H9 (cell line): ENCODE data around the gene MEDAG. TPM values are rescaled to one million over a fixed set of nuclear protein-coding genes. Genes with fewer than 3 reads are reported as not detected.

Experiments
- DNase-seq: peaks from one replicate; pipeline ENCODE4 v3.0.0-alpha.2; 2017
- H2AFZ ChIP-seq: one replicate; pipeline ENCODE4 v1.6.1; 2013; ENCODE audit warnings: mild to moderate bottlenecking, low read length, control low read depth, moderate library complexity
- H2AK5ac ChIP-seq: 2 replicates; pipeline ENCODE4 v1.6.1; 2013; ENCODE audit warnings: low read length, control low read depth, mixed read lengths; ENCODE audit not compliant: insufficient read length
- H2BK120ac ChIP-seq: one replicate; pipeline ENCODE4 v1.6.1; 2013; ENCODE audit warnings: low read depth, mild to moderate bottlenecking, low read length, control low read depth, inconsistent platforms; ENCODE audit not compliant: poor library complexity, severe bottlenecking
- H2BK12ac ChIP-seq: 2 replicates; pipeline ENCODE4 v1.6.1; 2013; ENCODE audit warnings: low read length, control low read depth, mixed read lengths, low read depth; ENCODE audit not compliant: insufficient read length
- H2BK15ac ChIP-seq: 2 replicates; pipeline ENCODE4 v1.6.1; 2013; ENCODE audit warnings: low read depth, low read length, control low read depth
- H2BK20ac ChIP-seq: one replicate; pipeline ENCODE4 v1.6.1; 2013; ENCODE audit warnings: low read depth, mild to moderate bottlenecking, low read length, control low read depth, inconsistent platforms; ENCODE audit not compliant: poor library complexity, severe bottlenecking
- H2BK5ac ChIP-seq: 2 replicates; pipeline ENCODE4 v1.6.1; 2013; ENCODE audit warnings: low read length, control low read depth, mixed read lengths; ENCODE audit not compliant: insufficient read length
- H3K14ac ChIP-seq: 2 replicates; pipeline ENCODE4 v1.6.1; 2013; ENCODE audit warnings: low read length, control low read depth; ENCODE audit not compliant: insufficient read depth
- H3K18ac ChIP-seq: 2 replicates; pipeline ENCODE4 v1.6.1; 2013; ENCODE audit warnings: low read depth, mild to moderate bottlenecking, mixed read lengths, low read length, control low read depth; ENCODE audit not compliant: insufficient read length
- H3K23ac ChIP-seq: 2 replicates; pipeline ENCODE4 v1.6.1; 2013; ENCODE audit warnings: low read length, control low read depth, mixed read lengths, low read depth; ENCODE audit not compliant: insufficient read length
- H3K23me2 ChIP-seq: 2 replicates; pipeline ENCODE4 v1.6.1; 2013; ENCODE audit warnings: low read depth, mild to moderate bottlenecking, mixed read lengths, low read length, control low read depth; ENCODE audit not compliant: insufficient read length, poor library complexity, severe bottlenecking
- H3K27ac ChIP-seq: 2 replicates; pipeline ENCODE4 v1.5.1; 2013; ENCODE audit warnings: low read length, control low read depth, mixed read lengths, low read depth; ENCODE audit not compliant: insufficient read length
- H3K27me3 ChIP-seq: 2 replicates; pipeline ENCODE4 v1.6.1; 2013; ENCODE audit warnings: low read length, control low read depth, inconsistent platforms; ENCODE audit not compliant: insufficient read depth
- H3K4ac ChIP-seq: 2 replicates; pipeline ENCODE4 v1.6.1; 2013; ENCODE audit warnings: low read depth, mild to moderate bottlenecking, control low read depth, inconsistent platforms, low read length, moderate library complexity
- H3K4me1 ChIP-seq: 2 replicates; pipeline ENCODE4 v1.6.1; 2013; ENCODE audit warnings: low read length, control low read depth, inconsistent platforms; ENCODE audit not compliant: insufficient read depth
- H3K4me2 ChIP-seq: 2 replicates; pipeline ENCODE4 v1.6.1; 2013; ENCODE audit warnings: low read length, control low read depth, mixed read lengths; ENCODE audit not compliant: insufficient read length, insufficient read depth
- H3K56ac ChIP-seq: 2 replicates; pipeline ENCODE4 v1.6.1; 2013; ENCODE audit warnings: low read depth, mild to moderate bottlenecking, mixed read lengths, low read length, control low read depth; ENCODE audit not compliant: insufficient read length
- H3K79me1 ChIP-seq: 2 replicates; pipeline ENCODE4 v1.6.1; 2013; ENCODE audit warnings: low read depth, mild to moderate bottlenecking, moderate library complexity, low read length, control low read depth, inconsistent platforms; ENCODE audit not compliant: insufficient read depth, poor library complexity, severe bottlenecking
- H3K79me2 ChIP-seq: 2 replicates; pipeline ENCODE4 v1.6.1; 2013; ENCODE audit warnings: low read length, control low read depth, inconsistent platforms; ENCODE audit not compliant: insufficient read depth
- H3K9ac ChIP-seq: 2 replicates; pipeline ENCODE4 v1.6.1; 2013; ENCODE audit warnings: low read length, control low read depth, mixed read lengths; ENCODE audit not compliant: insufficient read length; ENCODE audit errors: extremely low read depth
- H3K9me3 ChIP-seq: one replicate; pipeline ENCODE4 v1.6.1; 2013; ENCODE audit warnings: low read depth, low read length, inconsistent platforms; ENCODE audit not compliant: control insufficient read depth
- H3T11ph ChIP-seq: one replicate; pipeline ENCODE4 v1.6.1; 2013; ENCODE audit warnings: mild to moderate bottlenecking, low read length, control low read depth, inconsistent platforms
- H4K20me1 ChIP-seq: one replicate; pipeline ENCODE4 v1.6.1; 2013; ENCODE audit not compliant: control insufficient read depth, insufficient read length, insufficient read depth
- H4K5ac ChIP-seq: 2 replicates; pipeline ENCODE4 v1.6.1; 2013; ENCODE audit warnings: low read depth, mild to moderate bottlenecking, mixed read lengths, low read length, control low read depth; ENCODE audit not compliant: insufficient read length
- H4K8ac ChIP-seq: replicated peaks from 2 replicates; pipeline ENCODE4 v1.6.1; 2013; ENCODE audit warnings: low read length, control low read depth, mixed read lengths, low read depth; ENCODE audit not compliant: insufficient read length
- H4K91ac ChIP-seq: 2 replicates; pipeline ENCODE4 v1.6.1; 2013; ENCODE audit warnings: low read depth, mild to moderate bottlenecking, moderate library complexity, mixed read lengths, low read length, control low read depth; ENCODE audit not compliant: insufficient read length
- H3K27ac Mint-ChIP-seq, 3 experiments: 2 replicates in 2 of 3; 3 replicates in 1 of 3; pipeline ENCODE4 v1.8.0; 2020 to 2021; ENCODE audit warnings: mixed read lengths in 3 of 3, mild to moderate bottlenecking in 1 of 3, moderate library complexity in 1 of 3
- H3K27me3 Mint-ChIP-seq: 2 replicates; pipeline ENCODE4 v1.8.0; 2021; ENCODE audit warnings: low read depth, mild to moderate bottlenecking, moderate library complexity, mixed read lengths
- H3K36me3 Mint-ChIP-seq, 3 experiments: 2 replicates in 2 of 3; 3 replicates in 1 of 3; pipeline ENCODE4 v1.8.0; 2020 to 2021; ENCODE audit warnings: low read depth in 3 of 3, mixed read lengths in 3 of 3; ENCODE audit not compliant: insufficient read depth in 1 of 3
- H3K4me1 Mint-ChIP-seq, 2 experiments: 2 replicates each; pipeline ENCODE4 v1.8.0; 2020; ENCODE audit warnings: mixed read lengths in 2 of 2
- H3K4me3 Mint-ChIP-seq, 2 experiments: 2 replicates in 1 of 2; 3 replicates in 1 of 2; pipeline ENCODE4 v1.8.0; 2020 to 2021; ENCODE audit warnings: mild to moderate bottlenecking in 2 of 2, mixed read lengths in 2 of 2, moderate library complexity in 1 of 2
- H3K9me3 Mint-ChIP-seq, 2 experiments: 2 replicates in 1 of 2; 3 replicates in 1 of 2; pipeline ENCODE4 v1.8.0; 2020; ENCODE audit warnings: mild to moderate bottlenecking in 2 of 2, mixed read lengths in 2 of 2, moderate library complexity in 1 of 2
- CTCF ChIP-seq: fragments of 200-600 bp; sonication (generic); conservative IDR thresholded peaks from 3 replicates; pipeline ENCODE4 v1.8.0; 2021; ENCODE audit warnings: antibody characterized with exemption, mild to moderate bottlenecking
- WGBS: extraction: QIAGEN DNeasy Blood & Tissue Kit; methylation state at CpG from one replicate; pipeline ENCODE4 v1.1.7; 2013; ENCODE audit warnings: missing lambda C conversion rate, low lambda C conversion rate, mixed read lengths; ENCODE audit not compliant: insufficient read length; ENCODE audit errors: extremely low coverage; 5-methylcytosine and 5-hydroxymethylcytosine counted together
- total RNA-seq: library from RNA; stranded (reverse); gene quantifications from 2 replicates; pipeline ENCODE4 v1.2.1, GENCODE V29; 2021

The MEDAG gene
- total RNA-seq, 1 experiment from 2014 or later, result 0.87 TPM

GRCh38 chr13:30869491-30869890, 36.6 kb upstream of the MEDAG start:
- DNase-seq, result no peak

More at GRCh38 chr13:30869491-30869890, 36.6 kb upstream of the MEDAG start:
- H4K20me1 ChIP-seq, result no peaks in the 10 kb centered on the region
- no peak overlapping the region for H3K14ac ChIP-seq
- H3T11ph ChIP-seq, result no peak overlapping the region
- no peak overlapping the region for H4K8ac ChIP-seq
- H3K18ac ChIP-seq, result no peak overlapping the region
- no peak overlapping the region for H4K5ac ChIP-seq
- no CpG with 5 or more reads among the region's 7 CpGs for WGBS
- no peak overlapping the region for H4K91ac ChIP-seq
- no peaks in the 10 kb centered on the region for H3K23me2 ChIP-seq
- H3K27me3 ChIP-seq, result no peaks in the 10 kb centered on the region; the same call in 1 of the 2 replicates
- H3K36me3 Mint-ChIP-seq, result peaks cover 0 to 6% (median 0%) of the 10 kb centered on the region in 3 experiments; a peak in 3 of 7 replicates
- H2BK12ac ChIP-seq, result no peak overlapping the region
- H3K4ac ChIP-seq, result no peak overlapping the region
- no peak overlapping the region for H2AFZ ChIP-seq
- H3K27ac ChIP-seq, result no peak overlapping the region
- H3K9me3 ChIP-seq, result no peaks in the 10 kb centered on the region
- H3K56ac ChIP-seq, result no peak overlapping the region
- H3K79me2 ChIP-seq, result no peaks in the 10 kb centered on the region
- no peak overlapping the region for H2BK15ac ChIP-seq
- H2BK20ac ChIP-seq, result no peak overlapping the region
- no peaks in the 10 kb centered on the region for H3K9me3 Mint-ChIP-seq
- H3K27ac Mint-ChIP-seq, result peak overlapping the region in 1 of 3 experiments; percentile 6; a peak in 3 of 7 replicates
- no peak overlapping the region for H3K23ac ChIP-seq
- no peaks in the 10 kb centered on the region for H3K79me1 ChIP-seq
- H3K4me3 Mint-ChIP-seq, result no peak overlapping the region
- H3K4me1 ChIP-seq, result peaks cover 7% of the 10 kb centered on the region
- no peak overlapping the region for H2BK5ac ChIP-seq
- no peak overlapping the region for H2AK5ac ChIP-seq
- no peak overlapping the region for H3K4me2 ChIP-seq
- H2BK120ac ChIP-seq, result no peak overlapping the region
- no peak for TF ChIP-seq CTCF
- H3K4me1 Mint-ChIP-seq, result peaks cover 54 to 75% of the 10 kb centered on the region in 2 experiments
- H3K27me3 Mint-ChIP-seq, result peaks cover 12% of the 10 kb centered on the region
- H3K9ac ChIP-seq, result no peak overlapping the region
